ENCODE data around the gene PSMD2.

Gene PSMD2

GRCh38 chr3:184348057-184348382 is 49.0 kb downstream of the PSMD2 start:
- Histone ChIP-seq H3K27ac (ENCODE audit: low read length) (no peak overlapping the region), H3K4me3 (ENCODE audit: low read length) (no peak overlapping the region), H3K9me3 (ENCODE audit: insufficient read depth, low read length) (no peaks in the 10 kb centered on the region), H2AFZ (ENCODE audit: low read depth, low read length) (no peak overlapping the region), H3K27me3 (ENCODE audit: low read depth, low read length) (no peaks in the 10 kb centered on the region), H3K4me2 (ENCODE audit: low read length) (no peak overlapping the region), H3K79me2 (ENCODE audit: low read length) (no peaks in the 10 kb centered on the region), H3K36me3 (replicated peaks; ENCODE audit: low read depth, low read length) (peaks cover 5% of the 10 kb centered on the region), H4K20me1 (ENCODE audit: insufficient read depth, low read length) (no peaks in the 10 kb centered on the region), H3K9ac (ENCODE audit: low read length) (no peak overlapping the region), H3K4me1 (ENCODE audit: low read length) (no peaks in the 10 kb centered on the region)
- TF ChIP-seq CTCF (IDR thresholded peaks at IDR 0.05; ENCODE audit: low read depth, low read length): no peak
- TF ChIP-seq EZH2phosphoT487 (IDR thresholded peaks at IDR 0.05; ENCODE audit: low read depth): no peak

- Histone ChIP-seq H3K27me3 (ENCODE audit: low read depth, low read length) (no peaks in the 10 kb centered on the region), H2AFZ (ENCODE audit: low read depth, low read length) (no peak overlapping the region), H3K4me2 (ENCODE audit: low read length) (no peak overlapping the region), H3K9me3 (ENCODE audit: insufficient read depth, low read length) (no peaks in the 10 kb centered on the region), H3K4me3 (ENCODE audit: low read length) (no peak overlapping the region), H3K36me3 (replicated peaks; ENCODE audit: low read depth, low read length) (peaks cover 5% of the 10 kb centered on the region), H3K27ac (ENCODE audit: low read length) (no peak overlapping the region), H3K79me2 (ENCODE audit: low read length) (no peaks in the 10 kb centered on the region), H3K4me1 (ENCODE audit: low read length) (no peaks in the 10 kb centered on the region), H3K9ac (ENCODE audit: low read length) (no peak overlapping the region), H4K20me1 (ENCODE audit: insufficient read depth, low read length) (no peaks in the 10 kb centered on the region)
- no peak for TF ChIP-seq EZH2phosphoT487 (IDR thresholded peaks at IDR 0.05; ENCODE audit: low read depth)
- no peak for TF ChIP-seq CTCF (IDR thresholded peaks at IDR 0.05; ENCODE audit: low read depth, low read length)
Observed at GRCh38 chr3:184349563-184350470, 50.8 kb downstream of the PSMD2 start.

- Histone ChIP-seq H4K20me1 (ENCODE audit: insufficient read depth, low read length) (no peaks in the 10 kb centered on the region), H3K27me3 (ENCODE audit: low read depth, low read length) (no peaks in the 10 kb centered on the region), H3K4me3 (ENCODE audit: low read length) (no peak overlapping the region), H3K79me2 (ENCODE audit: low read length) (no peaks in the 10 kb centered on the region), H3K9ac (ENCODE audit: low read length) (no peak overlapping the region), H3K4me1 (ENCODE audit: low read length) (no peaks in the 10 kb centered on the region), H3K36me3 (replicated peaks; ENCODE audit: low read depth, low read length) (peaks cover 5% of the 10 kb centered on the region), H3K9me3 (ENCODE audit: insufficient read depth, low read length) (no peaks in the 10 kb centered on the region), H3K27ac (ENCODE audit: low read length) (no peak overlapping the region), H3K4me2 (ENCODE audit: low read length) (no peak overlapping the region), H2AFZ (ENCODE audit: low read depth, low read length) (no peak overlapping the region)
- no peak for TF ChIP-seq CTCF (IDR thresholded peaks at IDR 0.05; ENCODE audit: low read depth, low read length)
Observed at GRCh38 chr3:184350618-184351017, 51.6 kb downstream of the PSMD2 start.

GRCh38 chr3:184351511-184352148 is 52.6 kb downstream of the PSMD2 start:
- Histone ChIP-seq H3K9ac (ENCODE audit: low read length) (no peak overlapping the region), H3K27ac (ENCODE audit: low read length) (no peak overlapping the region)

More at GRCh38 chr3:184351511-184352148, 52.6 kb downstream of the PSMD2 start:
- TF ChIP-seq EZH2phosphoT487 (IDR thresholded peaks at IDR 0.05; ENCODE audit: low read depth): no peak
- TF ChIP-seq CTCF (IDR thresholded peaks at IDR 0.05; ENCODE audit: low read depth, low read length): no peak
- Histone ChIP-seq H3K36me3 (replicated peaks; ENCODE audit: low read depth, low read length) (peaks cover 5% of the 10 kb centered on the region), H3K4me1 (ENCODE audit: low read length) (no peaks in the 10 kb centered on the region), H3K4me3 (ENCODE audit: low read length) (no peak overlapping the region), H3K79me2 (ENCODE audit: low read length) (no peaks in the 10 kb centered on the region), H3K27me3 (ENCODE audit: low read depth, low read length) (no peaks in the 10 kb centered on the region), H2AFZ (ENCODE audit: low read depth, low read length) (no peak overlapping the region), H3K9me3 (ENCODE audit: insufficient read depth, low read length) (no peaks in the 10 kb centered on the region), H3K4me2 (ENCODE audit: low read length) (no peak overlapping the region), H4K20me1 (ENCODE audit: insufficient read depth, low read length) (no peaks in the 10 kb centered on the region)
